HG03439 (cell line): ENCODE measurements around the gene SART1.
"Not testable (repeated sequence)": the region's sequence is repeated elsewhere in the genome, so short reads cannot be mapped to it uniquely, and the experiment has no call there.

Experiments used
- ATAC-seq: cut with Tn5 transposase; IDR thresholded peaks from one replicate; pipeline ENCODE4 v1.9.1; 2021; ENCODE audit warnings: mild to moderate bottlenecking, moderate library complexity; ENCODE audit not compliant: unreplicated experiment

SART1 gene

GRCh38 chr11:65932558-65932919 is 29.0 kb upstream of the SART1 start:
- ATAC-seq: no peak

- no peak for ATAC-seq
Observed at GRCh38 chr11:65934014-65934413, 27.5 kb upstream of the SART1 start.

- no peak for ATAC-seq
Observed at GRCh38 chr11:65937766-65938165, 23.8 kb upstream of the SART1 start.

GRCh38 chr11:65941720-65942310 is 19.7 kb upstream of the SART1 start:
- no peak for ATAC-seq

- no peak for ATAC-seq
Observed at GRCh38 chr11:65942531-65942930, 19.0 kb upstream of the SART1 start.

- ATAC-seq: no peak
Observed at GRCh38 chr11:65944191-65944590, 17.3 kb upstream of the SART1 start.

- no peak for ATAC-seq
Observed at GRCh38 chr11:65944767-65945166, 16.8 kb upstream of the SART1 start.

- ATAC-seq: no peak
Observed at GRCh38 chr11:65945430-65945911, 16.1 kb upstream of the SART1 start, which contains the start of gene TSGA10IP. Gene TSGA10IP, plus strand, starts transcription at chr11:65945480. Its CDS starts 196 bp downstream, at chr11:65945676.

GRCh38 chr11:65945941-65946558 is 15.5 kb upstream of the SART1 start:
- ATAC-seq: no peak

GRCh38 chr11:65946655-65947054 is 14.9 kb upstream of the SART1 start:
- ATAC-seq: no peak

- ATAC-seq: no peak
Observed at GRCh38 chr11:65947133-65947532, 14.4 kb upstream of the SART1 start.

GRCh38 chr11:65947603-65948125 is 13.9 kb upstream of the SART1 start:
- no peak for ATAC-seq

GRCh38 chr11:65950711-65951110 is 10.8 kb upstream of the SART1 start:
- ATAC-seq: not testable (repeated sequence)

GRCh38 chr11:65951641-65952040 is 9.9 kb upstream of the SART1 start:
- ATAC-seq: not testable (repeated sequence)

GRCh38 chr11:65952052-65952521 is 9.4 kb upstream of the SART1 start:
- no peak for ATAC-seq

GRCh38 chr11:65953471-65953870 is 8.1 kb upstream of the SART1 start:
- no peak for ATAC-seq

GRCh38 chr11:65954771-65955170 is 6.8 kb upstream of the SART1 start:
- no peak for ATAC-seq

- no peak for ATAC-seq
Observed at GRCh38 chr11:65958291-65958690, 3.2 kb upstream of the SART1 start.

- ATAC-seq: no peak
Observed at GRCh38 chr11:65958774-65959420, 2.6 kb upstream of the SART1 start.

GRCh38 chr11:65960824-65961266 is 689 bp upstream of the SART1 start:
- ATAC-seq: no peak

- no peak for ATAC-seq
Observed at GRCh38 chr11:65962141-65962564, 619 bp downstream of the SART1 start.

- no peak for ATAC-seq
Observed at GRCh38 chr11:65964906-65965305, 3.4 kb downstream of the SART1 start.
